DOHH2 (cell line): ENCODE measurements around the gene MAMDC2.

Experiments
- H3F3A ChIP-seq: fragments of 200-600 bp; sonication (generic), shearing (Covaris generic); 2 replicates; pipeline ENCODE4 v1.6.0; 2016; ENCODE audit warnings: antibody characterized with exemption, mild to moderate bottlenecking; ENCODE audit not compliant: control insufficient read depth, insufficient read depth
- H3K27ac ChIP-seq: fragments of 200-600 bp; sonication (generic); 2 replicates; pipeline ENCODE4 v1.5.1; 2014; ENCODE audit warnings: low read depth, mild to moderate bottlenecking, low read length, moderate library complexity
- H3K27me3 ChIP-seq: fragments of 200-600 bp; sonication (generic); 2 replicates; pipeline ENCODE4 v1.6.1; 2014; ENCODE audit warnings: mild to moderate bottlenecking, low read length, mixed read lengths; ENCODE audit not compliant: control insufficient read depth
- H3K36me3 ChIP-seq: fragments of 200-600 bp; sonication (generic); 2 replicates; pipeline ENCODE4 v1.6.1; 2014; ENCODE audit warnings: mild to moderate bottlenecking, low read length, moderate library complexity, mixed read lengths; ENCODE audit not compliant: control insufficient read depth
- H3K4me1 ChIP-seq: fragments of 200-600 bp; sonication (generic); 2 replicates; pipeline ENCODE4 v1.6.1; 2014; ENCODE audit warnings: mild to moderate bottlenecking, low read length, mixed read lengths; ENCODE audit not compliant: control insufficient read depth
- H3K4me2 ChIP-seq: fragments of 200-600 bp; sonication (generic); 2 replicates; pipeline ENCODE4 v1.6.0; 2014; ENCODE audit warnings: mild to moderate bottlenecking, low read length, moderate library complexity
- H3K4me3 ChIP-seq: fragments of 200-600 bp; sonication (generic); 2 replicates; pipeline ENCODE4 v1.5.1; 2014; ENCODE audit warnings: mild to moderate bottlenecking, low read length, mixed read lengths
- H3K79me2 ChIP-seq: fragments of 200-600 bp; sonication (generic); 2 replicates; pipeline ENCODE4 v1.6.1; 2014; ENCODE audit warnings: mild to moderate bottlenecking, low read length, mixed read lengths; ENCODE audit not compliant: control insufficient read depth
- H3K9me2 ChIP-seq: fragments of 200-600 bp; sonication (generic); replicated peaks from 2 replicates; pipeline ENCODE4 v1.6.1; 2014; ENCODE audit warnings: mild to moderate bottlenecking, low read length, mixed read lengths; ENCODE audit not compliant: control insufficient read depth
- H3K9me3 ChIP-seq: fragments of 200-600 bp; sonication (generic); 2 replicates; pipeline ENCODE4 v1.6.1; 2014; ENCODE audit warnings: antibody characterized with exemption, low read length, mixed read lengths; ENCODE audit not compliant: control insufficient read depth, insufficient read depth
- H4K20me1 ChIP-seq: fragments of 200-600 bp; sonication (generic); 2 replicates; pipeline ENCODE4 v1.6.0; 2014; ENCODE audit warnings: low read depth, mild to moderate bottlenecking, antibody characterized with exemption, low read length, moderate library complexity; ENCODE audit not compliant: control insufficient read depth, insufficient read depth
- CTCF ChIP-seq: fragments of 200-600 bp; sonication (generic); IDR thresholded peaks from one replicate; pipeline ENCODE4 v1.5.1; 2014; ENCODE audit warnings: antibody characterized with exemption, mild to moderate bottlenecking, low read depth, low read length; ENCODE audit not compliant: poor library complexity, severe bottlenecking
- EZH2phosphoT487 ChIP-seq: fragments of 200-600 bp; sonication (generic); IDR thresholded peaks from 2 replicates; pipeline ENCODE4 v1.6.1; 2017; ENCODE audit warnings: borderline replicate concordance, mild to moderate bottlenecking, antibody characterized with exemption, low read length, moderate library complexity, mixed read lengths

MAMDC2 gene

GRCh38 chr9:70127036-70127435 is 83.4 kb downstream of the MAMDC2 start:
- H3K4me1 ChIP-seq, result no peaks in the 10 kb centered on the region
- H3K27ac ChIP-seq, result no peak overlapping the region
- no peaks in the 10 kb centered on the region for H3K79me2 ChIP-seq
- no peak overlapping the region for H3K4me3 ChIP-seq
- no peaks in the 10 kb centered on the region for H3K9me2 ChIP-seq
- no peak for TF ChIP-seq EZH2phosphoT487
- TF ChIP-seq CTCF, result no peak
- peaks cover 3% of the 10 kb centered on the region; the same call in 1 of the 2 replicates for H3K27me3 ChIP-seq
- no peaks in the 10 kb centered on the region for H3F3A ChIP-seq
- no peaks in the 10 kb centered on the region for H4K20me1 ChIP-seq
- no peaks in the 10 kb centered on the region for H3K36me3 ChIP-seq
- H3K9me3 ChIP-seq, result no peaks in the 10 kb centered on the region
- H3K4me2 ChIP-seq, result no peak overlapping the region

- Histone ChIP-seq H3K4me1 (no peaks in the 10 kb centered on the region), H3K4me3 (no peak overlapping the region), H3F3A (no peaks in the 10 kb centered on the region), H3K79me2 (no peaks in the 10 kb centered on the region), H3K9me3 (no peaks in the 10 kb centered on the region), H4K20me1 (no peaks in the 10 kb centered on the region), H3K27ac (no peak overlapping the region), H3K27me3 (peaks cover 3% of the 10 kb centered on the region; the same call in 1 of the 2 replicates), H3K36me3 (no peaks in the 10 kb centered on the region), H3K4me2 (no peak overlapping the region), H3K9me2 (no peaks in the 10 kb centered on the region)
- TF ChIP-seq EZH2phosphoT487, result no peak
These were observed 84.1 kb downstream of the MAMDC2 start for GRCh38 chr9:70127540-70128416.

- no peaks in the 10 kb centered on the region for H4K20me1 ChIP-seq
- no peaks in the 10 kb centered on the region for H3K9me3 ChIP-seq
- no peak overlapping the region for H3K4me3 ChIP-seq
- no peaks in the 10 kb centered on the region for H3K4me1 ChIP-seq
- no peaks in the 10 kb centered on the region for H3K9me2 ChIP-seq
- no peak overlapping the region for H3K4me2 ChIP-seq
- H3K27me3 ChIP-seq, result peaks cover 3% of the 10 kb centered on the region; the same call in 1 of the 2 replicates
- H3K27ac ChIP-seq, result no peak overlapping the region
- no peaks in the 10 kb centered on the region for H3F3A ChIP-seq
- no peaks in the 10 kb centered on the region for H3K79me2 ChIP-seq
- no peaks in the 10 kb centered on the region for H3K36me3 ChIP-seq
- TF ChIP-seq CTCF (no peak), EZH2phosphoT487 (no peak)
These were observed 86.6 kb downstream of the MAMDC2 start for GRCh38 chr9:70130266-70130665.

- Histone ChIP-seq H3K79me2 (no peaks in the 10 kb centered on the region), H3K36me3 (no peaks in the 10 kb centered on the region), H3K4me3 (no peak overlapping the region), H3K27ac (no peak overlapping the region), H3K9me2 (no peaks in the 10 kb centered on the region), H3K27me3 (peaks cover 3% of the 10 kb centered on the region; the same call in 1 of the 2 replicates), H4K20me1 (no peaks in the 10 kb centered on the region), H3K4me1 (no peaks in the 10 kb centered on the region), H3K4me2 (no peak overlapping the region), H3F3A (no peaks in the 10 kb centered on the region), H3K9me3 (no peaks in the 10 kb centered on the region)
- TF ChIP-seq CTCF (no peak), EZH2phosphoT487 (no peak)
These were observed 87.6 kb downstream of the MAMDC2 start for GRCh38 chr9:70131296-70131695.
